ENCODE results near the gene TMEM254. TPM values are rescaled to one million over a fixed set of nuclear protein-coding genes. Genes with fewer than 3 reads are reported as not detected.
"Not testable (repeated sequence)": the region's sequence is repeated elsewhere in the genome, so short reads cannot be mapped to it uniquely, and the experiment has no call there.

The TMEM254 gene
- total RNA-seq, 1 donor from 2014 or later = 17.6 TPM

DNA sequence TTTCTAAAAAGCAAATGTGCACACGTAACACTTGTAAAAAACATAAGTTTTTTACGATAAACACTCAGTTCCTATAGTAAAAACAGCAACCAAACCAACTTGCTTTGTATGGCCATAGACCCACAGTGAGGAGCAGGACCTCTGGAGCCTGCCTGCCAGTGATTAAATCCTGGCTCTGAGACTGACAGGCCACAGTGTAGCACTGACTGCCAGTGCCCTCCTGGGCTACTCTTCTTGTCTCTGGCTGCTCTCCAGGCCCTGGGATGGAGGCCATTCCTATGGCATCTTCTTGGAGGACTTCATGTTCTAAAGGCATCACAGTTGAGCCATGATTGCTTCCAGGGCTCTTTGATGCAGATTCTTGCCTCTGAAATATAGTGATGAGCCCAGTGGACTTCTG is 22.7 kb upstream of the TMEM254 start:
- Histone ChIP-seq H3K27ac (no peak overlapping the region), H3K4me1 (no peaks in the 10 kb centered on the region), H3K27me3 (no peaks in the 10 kb centered on the region), H3K9me3 (no peaks in the 10 kb centered on the region), H3K36me3 (no peaks in the 10 kb centered on the region), H3K4me3 (no peak overlapping the region)
- DNase-seq (no peak), ATAC-seq (no peak)
- intact Hi-C loops (cut with DNase I) = no loop called here
- no peak for TF ChIP-seq CTCF (IDR thresholded peaks at IDR 0.05)

- no peak for DNase-seq
- H3K9me3 ChIP-seq = no peaks in the 10 kb centered on the region
- H3K27me3 ChIP-seq = no peaks in the 10 kb centered on the region
- H3K4me3 ChIP-seq = no peak overlapping the region
- no peak overlapping the region for H3K27ac ChIP-seq
- H3K36me3 ChIP-seq = no peaks in the 10 kb centered on the region
- intact Hi-C loops (cut with DNase I) = no loop called here
- no peak for ATAC-seq
- no peaks in the 10 kb centered on the region for H3K4me1 ChIP-seq
- TF ChIP-seq CTCF (IDR thresholded peaks at IDR 0.05) = no peak
Observed at GRCh38 chr10:80057171-80057570, 21.3 kb upstream of the TMEM254 start.

DNA sequence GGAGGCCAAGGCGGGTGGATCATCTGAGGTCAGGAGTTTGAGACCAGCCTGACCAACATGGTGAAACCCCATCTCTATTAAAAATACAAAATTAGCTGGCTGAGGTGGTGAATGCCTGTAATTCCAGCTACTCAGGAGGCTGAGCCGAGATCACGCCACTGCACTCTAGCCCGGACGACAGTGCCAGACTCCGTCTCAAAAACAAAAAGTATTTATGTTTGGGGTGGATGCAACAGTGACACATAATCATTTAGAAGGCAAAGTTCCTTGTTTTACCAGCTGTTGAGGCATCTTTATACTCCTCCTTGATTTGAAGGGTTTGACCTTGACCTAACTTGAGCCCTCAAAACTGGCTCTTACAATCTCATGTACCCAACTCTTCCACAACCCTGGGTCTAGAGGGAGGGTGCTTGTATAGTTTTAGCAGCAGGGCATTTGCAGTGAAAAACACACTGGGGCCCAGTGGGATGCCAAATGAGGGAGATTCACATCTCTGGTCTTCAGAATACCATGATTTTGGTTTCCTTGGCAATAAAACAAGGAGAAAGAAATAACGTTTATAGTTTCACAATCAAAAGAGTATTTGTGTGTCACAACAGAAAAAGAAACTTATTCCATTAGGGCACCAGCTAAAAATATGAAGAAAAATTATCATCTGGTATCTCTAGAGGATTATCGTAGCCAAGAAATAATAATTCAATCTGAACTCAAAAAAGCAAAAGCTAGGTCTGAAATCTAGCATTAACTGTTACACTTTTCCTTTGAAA is 14.2 kb upstream of the TMEM254 start:
- H3K27me3 ChIP-seq = no peaks in the 10 kb centered on the region
- no peak for TF ChIP-seq CTCF (IDR thresholded peaks at IDR 0.05)
- DNase-seq (no peak), ATAC-seq (no peak)
- no peak overlapping the region for H3K4me3 ChIP-seq
- H3K9me3 ChIP-seq = no peaks in the 10 kb centered on the region
- no peaks in the 10 kb centered on the region for H3K4me1 ChIP-seq
- no peaks in the 10 kb centered on the region for H3K36me3 ChIP-seq
- intact Hi-C loops (cut with DNase I) = no loop called here
- peak overlapping the region; percentile 25 for H3K27ac ChIP-seq

DNA sequence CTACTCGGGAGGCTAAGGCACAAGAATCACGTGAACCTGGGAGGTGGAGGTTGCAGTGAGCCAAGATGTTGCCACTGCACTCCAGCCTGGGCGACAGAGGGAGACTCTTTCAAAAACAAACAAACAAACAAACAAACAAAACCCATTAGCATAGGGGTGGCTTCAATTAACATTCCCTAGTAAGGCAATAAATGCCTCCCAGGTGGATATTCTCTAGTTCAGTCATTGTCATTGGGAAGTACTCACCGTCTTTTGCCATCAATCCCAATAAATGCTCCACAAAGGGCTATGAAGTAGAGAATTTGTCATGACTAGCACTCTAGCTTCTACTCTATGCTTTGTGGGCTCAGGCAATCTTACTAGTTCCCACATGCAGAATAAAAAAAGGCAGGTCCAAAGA is 11.7 kb upstream of the TMEM254 start:
- no peak overlapping the region for H3K27ac ChIP-seq
- intact Hi-C loops (cut with DNase I) = no loop called here
- no peak for ATAC-seq
- TF ChIP-seq CTCF (IDR thresholded peaks at IDR 0.05) = no peak
- H3K36me3 ChIP-seq = no peaks in the 10 kb centered on the region
- H3K9me3 ChIP-seq = no peaks in the 10 kb centered on the region
- H3K4me1 ChIP-seq = no peaks in the 10 kb centered on the region
- H3K4me3 ChIP-seq = no peak overlapping the region
- H3K27me3 ChIP-seq = no peaks in the 10 kb centered on the region
- DNase-seq = no peak

DNA sequence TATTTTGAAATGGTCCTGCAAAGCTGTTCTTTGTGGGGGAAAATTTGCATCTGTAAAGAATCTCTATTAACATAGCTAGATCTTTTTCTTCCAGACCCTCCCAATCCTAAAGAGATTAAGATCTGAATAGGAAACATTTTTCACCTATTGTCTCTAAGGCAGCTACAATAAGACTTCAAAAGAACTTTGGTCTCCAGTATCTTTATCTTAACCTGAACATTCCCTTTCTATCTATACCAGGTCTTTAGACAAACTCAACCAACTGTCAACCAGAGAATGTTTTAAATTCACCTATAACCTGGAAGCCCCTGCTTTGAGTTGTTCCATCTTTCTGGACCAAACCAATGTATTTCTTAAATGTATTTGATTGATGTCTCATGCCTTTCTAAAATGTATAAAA is 10.6 kb upstream of the TMEM254 start:
- intact Hi-C loops (cut with DNase I) = not testable (repeated sequence)

GRCh38 chr10:80068270-80068669 is 10.2 kb upstream of the TMEM254 start:
- Histone ChIP-seq H3K36me3 (no peaks in the 10 kb centered on the region), H3K27ac (no peak overlapping the region), H3K4me1 (no peaks in the 10 kb centered on the region), H3K4me3 (no peak overlapping the region), H3K27me3 (no peaks in the 10 kb centered on the region), H3K9me3 (no peaks in the 10 kb centered on the region)
- intact Hi-C loops (cut with DNase I) = no loop called here
- no peak for TF ChIP-seq CTCF (IDR thresholded peaks at IDR 0.05)
- DNase-seq (no peak), ATAC-seq (no peak)

More for the DNA sequence above, 10.6 kb upstream of the TMEM254 start:
- H3K27me3 ChIP-seq, H3K9me3 ChIP-seq, H3K4me1 ChIP-seq, H3K36me3 ChIP-seq, ATAC-seq, DNase-seq, H3K27ac ChIP-seq, H3K4me3 ChIP-seq: not testable (repeated sequence)

Data from upper lobe of right lung (tissue), 1 donor.